Stimulated activated CD8-positive, alpha-beta memory T cell treated with anti-CD3 and anti-CD28 coated beads, Interleukin-15, amount 100 ng/mL, for 4 hours (primary cell): ENCODE data around the gene MRPL37.

ENCODE experiments used
- DNase-seq, 2 donors: peaks; one replicate each; pipeline ENCODE4 v3.0.0-alpha.2; 2020; ENCODE audit warnings: low read depth in 2 of 2

MRPL37 gene

GRCh38 chr1:54265126-54265525 is 65.2 kb downstream of the MRPL37 start:
- no peak for DNase-seq

GRCh38 chr1:54265659-54266058 is 65.7 kb downstream of the MRPL37 start:
- no peak for DNase-seq

- no peak for DNase-seq
Observed at GRCh38 chr1:54266195-54266594, 66.2 kb downstream of the MRPL37 start.

GRCh38 chr1:54266908-54267307 is 66.9 kb downstream of the MRPL37 start:
- DNase-seq = no peak
